NCI-H748 treated with DMSO at 0.1 percent for 48 hours (cell line): Measurements from ENCODE around the gene ZNF410.
A peak's percentile ranks its signal among the peaks of the same experiment; 100 is the strongest.
"Not testable (repeated sequence)": the region's sequence is repeated elsewhere in the genome, so short reads cannot be mapped to it uniquely, and the experiment has no call there.

Source experiments
- DNase-seq: peaks from one replicate; lab custom pipeline; 2025; lab: John Stamatoyannopoulos, UW

The ZNF410 gene, protein sequence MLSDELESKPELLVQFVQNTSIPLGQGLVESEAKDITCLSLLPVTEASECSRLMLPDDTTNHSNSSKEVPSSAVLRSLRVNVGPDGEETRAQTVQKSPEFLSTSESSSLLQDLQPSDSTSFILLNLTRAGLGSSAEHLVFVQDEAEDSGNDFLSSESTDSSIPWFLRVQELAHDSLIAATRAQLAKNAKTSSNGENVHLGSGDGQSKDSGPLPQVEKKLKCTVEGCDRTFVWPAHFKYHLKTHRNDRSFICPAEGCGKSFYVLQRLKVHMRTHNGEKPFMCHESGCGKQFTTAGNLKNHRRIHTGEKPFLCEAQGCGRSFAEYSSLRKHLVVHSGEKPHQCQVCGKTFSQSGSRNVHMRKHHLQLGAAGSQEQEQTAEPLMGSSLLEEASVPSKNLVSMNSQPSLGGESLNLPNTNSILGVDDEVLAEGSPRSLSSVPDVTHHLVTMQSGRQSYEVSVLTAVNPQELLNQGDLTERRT

DNA sequence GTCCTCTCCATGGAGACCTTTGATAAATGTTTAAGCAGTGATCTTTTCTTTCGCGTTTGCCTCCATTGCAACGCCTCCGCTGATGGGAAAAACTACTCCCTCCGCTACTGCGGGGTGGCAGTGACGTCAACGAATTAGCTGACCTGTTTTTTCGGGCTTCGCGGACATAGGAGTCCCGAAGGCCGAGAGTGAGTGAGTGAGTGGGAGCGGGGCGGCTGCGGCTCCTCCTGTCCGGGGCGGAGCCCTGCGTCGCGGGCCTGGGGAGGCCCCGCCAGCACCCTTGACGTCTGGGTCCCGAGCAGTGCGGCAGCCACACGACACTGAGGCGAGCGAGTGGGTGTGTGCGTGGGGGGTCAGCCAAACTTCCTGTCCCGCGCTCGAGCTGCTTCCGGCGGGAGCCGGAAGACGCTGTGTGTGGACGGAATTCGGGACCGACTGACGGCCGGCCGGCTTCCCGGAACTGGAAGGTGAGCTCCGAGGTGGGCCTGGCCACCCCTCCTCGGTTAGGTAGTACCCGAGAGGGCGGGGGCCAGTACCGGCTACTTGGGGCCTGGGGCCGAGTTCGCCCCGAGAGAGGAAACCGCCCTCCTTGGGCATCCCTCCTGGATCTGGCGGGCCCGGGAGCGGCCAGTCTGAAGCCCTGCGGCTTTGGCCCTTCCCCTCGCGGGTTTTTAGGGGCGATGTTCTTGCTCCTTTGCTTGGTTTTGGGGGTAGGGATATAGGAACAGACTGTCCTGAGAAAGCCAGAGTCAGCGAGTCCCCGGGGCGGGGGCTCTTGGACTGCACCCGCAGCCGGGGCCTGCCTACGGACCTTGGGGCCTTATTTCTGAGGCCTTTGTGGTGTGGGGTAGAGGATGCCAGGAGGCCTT is at the start of gene ZNF410:
TSS of gene ZNF410 (plus strand) at position 411 of the 869 bp plus-strand sequence. CDS start 5,317 bp downstream, outside the sequence.
- peak; percentile 78 for DNase-seq

- DNase-seq: not testable (repeated sequence)
Observed at GRCh38 chr14:73838293-73839034, 48.2 kb upstream of the ZNF410 start.

- DNase-seq: no peak
Observed at GRCh38 chr14:73842201-73842600, 44.5 kb upstream of the ZNF410 start.

GRCh38 chr14:73842851-73843250 is 43.8 kb upstream of the ZNF410 start:
- no peak for DNase-seq

- no peak for DNase-seq
Observed at GRCh38 chr14:73843296-73843695, 43.4 kb upstream of the ZNF410 start.

GRCh38 chr14:73846947-73847346 is 39.7 kb upstream of the ZNF410 start:
- no peak for DNase-seq

DNA sequence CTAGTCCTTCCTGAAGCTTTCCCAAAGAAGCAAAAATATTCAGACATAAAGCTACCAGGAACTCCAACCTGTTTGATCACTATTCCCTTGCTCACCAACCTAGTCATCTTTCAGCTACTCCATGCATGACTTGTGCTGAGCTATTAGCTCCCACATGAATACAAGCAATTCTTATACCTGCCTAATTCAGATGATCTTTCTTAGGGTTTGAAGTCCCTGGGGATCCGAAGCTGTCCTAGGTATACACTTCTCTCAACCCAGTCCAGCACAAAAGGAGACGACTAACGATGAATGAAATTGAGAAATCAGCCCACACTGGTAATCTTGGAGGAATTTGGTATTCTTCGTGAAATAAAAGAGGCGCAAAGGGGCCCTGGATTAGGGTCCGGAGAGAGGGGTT is 35.7 kb upstream of the ZNF410 start:
- DNase-seq: peak; percentile 11

GRCh38 chr14:73851567-73852382 is 34.9 kb upstream of the ZNF410 start, which contains the start of gene PTGR2:
Gene PTGR2, plus strand, starts transcription at chr14:73851831. Its CDS starts 7,032 bp downstream, at chr14:73858863.
- peak; percentile 87 for DNase-seq

DNA sequence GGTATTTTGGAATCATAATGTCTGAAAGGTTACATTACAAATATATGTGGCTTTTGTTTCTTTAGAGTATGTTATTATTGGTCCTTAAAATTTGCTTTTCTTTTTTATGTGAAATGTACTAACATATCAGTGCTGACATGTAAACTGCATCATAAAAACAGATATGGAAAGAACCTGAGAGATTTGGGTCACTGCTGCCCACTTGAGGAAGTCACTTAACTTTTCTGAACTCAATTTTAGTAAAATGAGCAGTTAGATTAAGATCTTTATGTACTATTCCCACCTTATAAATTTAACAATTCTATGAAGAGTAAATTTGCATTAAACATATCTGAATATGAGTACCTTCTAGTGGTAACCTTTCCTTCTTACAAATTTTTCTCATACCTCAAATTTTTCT is 27.5 kb upstream of the ZNF410 start:
- no peak for DNase-seq

- DNase-seq: no peak
Observed at GRCh38 chr14:73861073-73861472, 25.6 kb upstream of the ZNF410 start.

- no peak for DNase-seq
Observed at GRCh38 chr14:73862480-73862879, 24.2 kb upstream of the ZNF410 start.

DNA sequence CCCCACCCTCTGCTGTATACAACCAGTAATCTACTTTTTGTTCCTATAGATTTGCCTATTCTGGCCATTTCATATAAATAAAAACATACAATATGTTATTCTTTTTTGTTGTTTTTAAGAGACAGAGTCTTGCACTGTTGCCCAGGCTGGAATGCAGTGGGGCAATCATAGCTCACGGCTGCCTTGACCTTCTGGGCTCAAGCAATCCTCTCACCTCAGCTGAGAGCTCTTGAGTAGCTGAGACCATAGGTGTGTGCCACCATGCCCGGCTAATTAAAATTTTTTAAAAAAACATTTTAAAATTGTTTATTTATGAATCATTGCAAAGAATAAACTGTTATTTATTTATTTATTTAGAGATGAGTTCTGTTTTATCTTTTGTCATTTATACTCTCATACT is 23.4 kb upstream of the ZNF410 start:
- no peak for DNase-seq

DNA sequence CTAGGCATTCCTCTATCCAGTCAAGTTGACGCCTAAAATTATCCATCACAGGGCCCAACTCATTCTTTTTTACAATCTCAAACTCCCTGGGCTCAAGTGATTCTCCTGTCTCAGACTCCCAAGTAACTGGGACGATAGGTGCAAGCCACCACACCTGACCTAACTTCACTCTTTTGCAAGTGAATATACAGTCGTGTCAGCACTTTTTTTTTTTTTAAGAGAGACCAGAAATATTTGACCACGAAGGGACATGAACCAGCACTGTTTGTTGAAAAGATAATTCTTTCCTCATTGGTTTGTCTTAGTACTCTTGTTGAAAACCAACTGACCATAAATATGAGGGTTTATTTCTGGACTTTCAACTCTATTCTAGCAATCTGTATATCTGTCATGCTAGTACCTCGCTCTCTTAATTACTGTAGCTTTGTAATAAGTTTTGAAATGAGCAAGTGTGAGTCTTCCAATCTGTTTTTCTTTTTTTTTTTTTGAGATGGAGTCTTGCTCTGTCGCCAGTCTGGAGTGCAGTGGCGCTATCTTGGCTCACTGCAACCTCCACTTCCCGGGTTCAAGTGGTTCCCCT is 21.0 kb upstream of the ZNF410 start:
- DNase-seq: no peak

DNA sequence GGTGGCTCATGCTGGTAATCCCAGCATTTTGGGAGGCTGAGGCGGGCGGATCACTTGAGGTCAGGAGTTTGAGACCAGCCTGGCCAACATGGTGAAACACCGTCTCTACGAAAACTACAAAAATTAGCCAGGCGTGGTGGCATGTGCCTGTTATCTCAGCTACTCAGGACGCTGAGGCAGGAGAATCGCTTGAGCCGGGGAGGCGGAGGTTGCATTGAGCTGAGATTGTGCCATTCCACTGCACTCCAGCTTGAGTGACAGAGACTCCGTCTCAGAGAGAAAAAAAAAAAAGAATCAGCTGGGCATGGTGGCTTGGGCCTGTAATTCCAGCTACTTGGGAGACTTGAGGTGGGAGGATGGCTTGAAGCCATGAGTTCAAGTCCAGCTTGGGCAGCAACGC is 16.9 kb upstream of the ZNF410 start:
- not testable (repeated sequence) for DNase-seq

DNA sequence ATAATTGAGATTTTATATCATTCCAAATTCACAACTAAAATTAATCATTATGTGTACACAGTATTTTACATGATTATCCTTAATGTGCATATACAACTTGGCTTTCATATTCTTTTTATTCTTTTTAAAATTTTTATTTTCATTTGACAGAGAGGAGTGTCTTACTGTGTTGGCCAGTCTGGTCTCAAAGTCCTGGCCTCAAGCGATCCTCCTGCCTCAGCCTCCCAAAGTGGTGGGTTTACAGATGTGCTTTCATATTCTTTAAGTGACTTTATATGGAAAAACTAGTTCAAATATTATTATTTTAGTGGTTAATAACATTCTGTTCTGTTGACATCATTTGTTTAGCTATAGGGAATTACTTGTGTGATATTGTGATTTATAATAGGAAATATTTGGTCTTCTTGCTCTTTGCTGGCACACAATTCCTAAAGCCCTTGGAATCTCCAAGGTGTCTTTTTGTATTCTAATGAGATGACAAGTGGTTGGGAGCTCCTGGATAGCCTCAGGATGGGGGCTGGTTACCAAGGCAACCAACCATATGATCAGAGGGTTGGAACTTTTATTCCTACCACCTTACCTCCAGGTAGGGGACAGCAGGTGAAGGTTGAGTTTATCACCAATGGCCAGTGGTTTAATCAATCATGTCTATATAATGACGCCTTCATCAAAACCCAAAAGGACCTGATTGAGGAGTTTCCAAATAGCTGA is 16.0 kb upstream of the ZNF410 start:
- no peak for DNase-seq

- no peak for DNase-seq
Observed at GRCh38 chr14:73873660-73874059, 13.0 kb upstream of the ZNF410 start.

DNA sequence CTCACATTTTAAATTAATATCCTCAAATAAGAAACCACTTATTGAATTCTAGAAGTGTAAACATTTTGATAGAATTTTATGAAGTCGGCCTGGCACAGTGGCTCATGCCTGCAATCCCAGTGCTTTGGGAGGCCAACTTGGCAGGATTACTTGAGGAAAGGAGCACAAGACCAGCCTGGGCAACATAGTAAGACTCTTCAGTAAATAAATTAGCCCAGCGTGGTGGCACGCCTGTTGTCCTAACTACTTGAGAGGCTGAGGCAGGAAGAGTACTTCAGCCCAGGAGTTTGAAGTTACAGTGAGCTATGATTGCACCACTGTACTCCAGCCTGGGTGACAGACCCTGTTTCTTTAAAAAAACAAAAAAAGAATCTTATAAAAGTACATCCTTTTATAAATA is 8.9 kb upstream of the ZNF410 start:
- DNase-seq: no peak

DNA sequence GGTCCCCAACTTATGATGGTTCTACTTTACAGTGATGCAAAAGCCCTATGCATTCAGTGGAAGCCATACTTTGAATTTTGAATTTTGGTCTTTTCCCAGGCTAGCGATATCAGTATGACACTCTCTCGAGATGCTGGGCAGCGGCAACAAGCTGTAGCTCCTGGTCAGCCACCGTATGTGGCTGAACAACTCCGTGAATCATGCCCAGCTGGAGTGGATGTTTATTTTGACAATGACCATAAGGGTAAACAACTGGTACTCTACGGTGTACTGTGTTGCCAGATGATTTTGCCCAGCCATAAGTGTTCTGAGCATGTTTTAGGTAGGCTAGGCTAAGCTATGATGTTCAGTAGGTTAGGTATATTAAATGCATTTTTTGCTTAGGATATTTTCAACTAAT is 8.2 kb upstream of the ZNF410 start:
- DNase-seq: no peak

DNA sequence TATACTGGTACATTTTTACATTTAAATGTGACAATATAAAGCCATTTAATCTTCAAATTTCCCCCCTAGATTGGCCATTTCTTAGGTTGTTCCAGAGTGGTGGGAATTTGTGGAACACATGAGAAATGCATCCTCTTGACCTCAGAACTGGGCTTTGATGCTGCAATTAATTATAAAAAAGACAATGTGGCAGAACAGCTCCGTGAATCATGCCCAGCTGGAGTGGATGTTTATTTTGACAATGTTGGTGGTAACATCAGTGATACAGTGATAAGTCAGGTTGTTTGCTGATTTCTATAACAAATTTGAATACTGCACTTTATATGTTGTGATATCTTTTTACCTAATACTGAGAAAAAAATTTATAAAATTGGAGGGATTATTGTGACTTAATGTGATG is 7.6 kb upstream of the ZNF410 start:
- no peak for DNase-seq
